GM12874 (cell line): ENCODE data around the gene IL1RN.

Experiments
- TF ChIP-seq, protein P1 (sequence below): IDR thresholded peaks from 2 replicates; pipeline ENCODE4 v1.5.1; 2011; ENCODE audit warnings: low read depth, mild to moderate bottlenecking, control low read depth, low read length, moderate library complexity; ENCODE audit not compliant: insufficient read depth

The IL1RN gene

DNA sequence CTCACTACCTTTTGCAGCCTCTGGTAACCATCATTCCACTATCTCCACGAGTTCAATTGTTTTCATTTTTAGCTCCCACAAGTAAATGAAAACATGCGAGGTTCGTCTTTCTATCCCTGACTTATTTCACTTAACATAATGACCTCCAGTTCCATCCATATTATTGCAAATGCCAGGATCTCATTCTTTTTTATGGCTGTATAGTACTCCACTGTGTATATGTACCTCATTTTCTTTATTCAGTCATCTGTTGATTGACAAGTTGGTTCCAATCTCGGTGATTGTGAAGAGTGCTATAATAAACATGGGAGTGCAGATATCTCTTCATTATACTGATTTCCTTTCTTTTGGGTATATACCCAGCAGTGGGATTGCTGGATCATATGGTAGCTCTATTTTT lies 16.9 kb downstream of the IL1RN start:
- TF ChIP-seq, protein P1, sequence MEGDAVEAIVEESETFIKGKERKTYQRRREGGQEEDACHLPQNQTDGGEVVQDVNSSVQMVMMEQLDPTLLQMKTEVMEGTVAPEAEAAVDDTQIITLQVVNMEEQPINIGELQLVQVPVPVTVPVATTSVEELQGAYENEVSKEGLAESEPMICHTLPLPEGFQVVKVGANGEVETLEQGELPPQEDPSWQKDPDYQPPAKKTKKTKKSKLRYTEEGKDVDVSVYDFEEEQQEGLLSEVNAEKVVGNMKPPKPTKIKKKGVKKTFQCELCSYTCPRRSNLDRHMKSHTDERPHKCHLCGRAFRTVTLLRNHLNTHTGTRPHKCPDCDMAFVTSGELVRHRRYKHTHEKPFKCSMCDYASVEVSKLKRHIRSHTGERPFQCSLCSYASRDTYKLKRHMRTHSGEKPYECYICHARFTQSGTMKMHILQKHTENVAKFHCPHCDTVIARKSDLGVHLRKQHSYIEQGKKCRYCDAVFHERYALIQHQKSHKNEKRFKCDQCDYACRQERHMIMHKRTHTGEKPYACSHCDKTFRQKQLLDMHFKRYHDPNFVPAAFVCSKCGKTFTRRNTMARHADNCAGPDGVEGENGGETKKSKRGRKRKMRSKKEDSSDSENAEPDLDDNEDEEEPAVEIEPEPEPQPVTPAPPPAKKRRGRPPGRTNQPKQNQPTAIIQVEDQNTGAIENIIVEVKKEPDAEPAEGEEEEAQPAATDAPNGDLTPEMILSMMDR, result no peak

DNA sequence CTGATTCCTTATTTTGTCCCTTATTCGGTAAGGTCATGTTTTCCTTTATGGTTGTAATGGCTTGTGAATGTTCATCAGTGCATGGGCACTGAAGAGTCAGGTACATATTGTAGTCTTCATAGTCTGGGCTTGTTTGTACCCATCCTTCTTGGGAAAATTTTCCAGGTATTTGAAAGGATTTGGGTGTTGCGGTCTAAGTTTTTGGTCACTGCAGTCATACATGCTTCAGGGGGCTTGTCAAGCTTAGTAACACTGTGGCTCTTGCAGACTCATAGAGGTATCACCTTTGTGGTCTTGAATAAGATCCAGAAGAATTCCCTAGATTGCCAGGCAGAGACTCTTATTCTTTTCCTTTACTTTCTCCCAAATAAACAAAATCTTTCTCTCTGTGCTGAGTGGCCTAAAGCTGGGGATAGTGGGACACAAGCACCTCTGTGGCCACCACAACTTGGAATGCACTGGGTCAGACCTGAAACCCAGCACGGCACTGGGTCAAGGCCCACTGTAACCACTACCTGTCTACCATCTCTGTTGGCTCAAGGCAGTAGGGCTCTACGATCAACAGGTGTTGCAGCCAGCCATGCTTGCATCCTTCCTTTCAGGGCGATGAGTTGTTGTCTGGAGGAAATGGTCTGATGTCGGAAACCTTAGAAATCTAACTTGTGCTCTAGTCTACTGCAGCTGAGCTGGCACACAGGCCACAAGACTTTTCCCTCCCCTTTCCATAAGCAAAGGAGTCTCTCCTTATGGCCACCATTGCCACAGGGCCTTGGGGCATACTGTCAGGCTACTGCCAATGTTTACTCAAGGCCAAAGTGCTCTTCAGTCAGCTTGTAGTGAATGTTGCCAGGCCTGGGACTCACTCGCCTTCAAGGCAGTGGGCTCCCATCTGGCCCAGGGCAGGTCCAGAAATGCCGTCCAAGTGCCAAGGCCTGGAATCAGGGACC lies 21.5 kb downstream of the IL1RN start:
- TF ChIP-seq, protein P1, result no peak

DNA sequence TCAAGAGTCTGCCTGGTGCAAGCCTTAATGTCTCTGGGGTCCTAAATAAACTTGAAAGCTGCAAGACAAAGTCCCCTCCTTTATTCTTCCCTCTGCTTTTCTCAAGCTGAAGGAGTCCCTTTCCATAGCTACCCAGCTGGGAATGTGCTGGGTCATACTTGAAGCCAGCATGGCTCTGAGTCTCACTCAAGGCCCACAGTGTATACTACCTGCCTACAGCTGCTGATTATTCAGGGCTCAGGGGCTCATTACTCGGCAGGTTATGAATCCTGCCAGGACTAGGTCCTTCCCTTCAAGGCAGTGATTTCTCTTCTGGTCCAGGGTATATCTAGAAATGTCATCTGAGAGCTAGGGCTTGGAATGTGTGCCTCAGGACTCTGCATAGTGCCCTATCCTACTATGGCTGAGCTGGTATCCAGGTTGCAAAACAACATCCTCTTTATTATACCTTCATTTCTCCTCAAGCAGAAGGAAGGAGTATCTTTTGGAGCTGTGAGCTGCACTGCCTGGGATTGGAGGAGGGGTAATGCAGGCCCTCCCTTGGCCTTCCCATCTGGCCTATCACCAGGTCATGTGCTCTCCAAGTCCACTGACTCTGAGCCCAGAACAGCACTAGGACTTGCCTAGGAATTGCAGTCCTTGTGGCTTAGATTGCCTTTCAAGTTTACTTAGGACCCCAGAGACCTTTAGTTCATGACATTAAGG lies 22.3 kb downstream of the IL1RN start:
- TF ChIP-seq, protein P1, result no peak

DNA sequence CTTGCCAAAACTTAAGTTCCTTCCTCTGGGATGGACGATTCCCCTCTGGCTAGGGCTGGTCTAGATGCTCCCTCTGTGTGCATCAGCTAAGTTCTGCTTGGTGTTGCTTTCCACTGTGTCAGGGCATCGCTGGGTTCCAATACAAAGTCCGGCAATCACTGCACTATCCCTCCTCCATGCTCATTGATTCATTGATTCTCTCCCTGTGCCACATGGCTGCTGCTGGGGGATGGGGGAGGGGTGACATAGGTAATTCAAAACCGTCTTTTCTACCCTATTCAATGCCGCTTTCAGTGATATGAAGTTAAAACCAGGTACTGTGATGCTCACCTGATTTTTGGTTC lies 22.8 kb downstream of the IL1RN start:
- TF ChIP-seq, protein P1, result no peak

DNA sequence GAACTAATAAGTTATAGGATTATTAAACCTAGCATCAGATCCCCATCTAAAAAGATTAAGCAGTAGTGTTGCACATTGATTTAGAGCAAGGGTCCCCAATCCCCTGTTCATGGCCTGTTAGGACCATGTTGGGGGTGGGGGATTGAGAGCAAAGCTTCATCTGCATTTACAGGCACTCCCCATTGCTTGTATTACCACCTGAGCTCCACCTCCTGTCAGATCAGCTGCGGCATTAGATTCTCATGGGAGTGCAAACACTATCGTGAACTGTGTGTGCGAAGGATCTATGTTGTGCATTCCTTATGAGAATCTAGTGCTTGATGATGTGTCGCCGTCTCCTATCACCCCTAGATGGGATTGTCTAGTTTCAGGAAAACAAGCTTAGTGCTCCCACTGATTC lies 27.9 kb downstream of the IL1RN start:
- TF ChIP-seq, protein P1, result no peak

DNA sequence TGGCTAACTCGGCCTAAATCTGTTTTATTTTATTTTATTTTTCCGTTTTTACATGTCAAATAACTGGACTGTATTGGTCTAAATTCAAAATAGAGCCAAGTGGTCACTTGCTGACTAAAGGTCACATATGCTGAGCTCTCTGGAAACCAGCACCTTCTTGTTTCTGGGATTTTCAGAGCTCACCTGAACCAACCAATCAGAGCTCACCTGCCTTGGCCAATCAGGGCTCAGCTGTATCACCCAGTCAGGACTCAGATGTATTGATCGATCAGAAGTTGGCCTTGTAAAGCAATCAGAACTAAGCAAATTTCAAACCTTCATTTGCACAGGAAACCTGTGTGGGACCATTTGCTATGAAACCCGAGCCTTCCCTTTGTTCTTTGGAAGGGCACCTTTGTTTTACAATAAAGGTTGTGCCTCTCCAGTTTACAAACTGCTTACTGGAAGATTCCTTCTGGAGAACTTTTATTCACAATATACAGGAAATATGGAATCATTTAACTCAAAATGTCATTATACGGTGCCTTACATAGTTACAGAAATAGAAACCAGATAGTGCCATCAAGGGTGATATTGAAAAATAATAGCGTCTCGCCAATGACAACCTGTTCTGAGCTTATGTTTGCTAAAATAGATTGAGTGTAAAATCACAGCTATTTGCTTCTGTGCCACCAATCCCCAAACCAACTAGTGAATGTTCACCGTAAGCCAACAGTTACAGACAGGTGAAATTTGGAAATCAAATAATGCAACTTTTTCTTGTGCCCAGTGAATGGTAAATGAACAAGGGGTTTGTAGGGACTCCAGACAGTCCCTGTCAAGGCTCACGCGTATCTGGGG lies 29.1 kb downstream of the IL1RN start:
- TF ChIP-seq, protein P1, result no peak
